SK-N-SH treated with all-trans-retinoic acid at 6 μM for 48 hours (cell line): ENCODE results near the gene PIAS3.

Experiments
- BACH2 ChIP-seq: fragments of 250-450 bp; sonication (Bioruptor Pico); IDR thresholded peaks from 2 replicates; pipeline ENCODE4 v1.9.0; 2021; ENCODE audit warnings: mild to moderate bottlenecking, borderline replicate concordance
- CREB5 ChIP-seq: fragments of 250-450 bp; sonication (Bioruptor Pico); IDR thresholded peaks from 2 replicates; pipeline ENCODE4 v1.5.1; 2020; ENCODE audit warnings: low read depth, mild to moderate bottlenecking, moderate library complexity
- CSRNP3 ChIP-seq: fragments of 250-450 bp; sonication (Bioruptor Pico); IDR thresholded peaks from 2 replicates; pipeline ENCODE4 v1.5.1; 2021; ENCODE audit warnings: mild to moderate bottlenecking, moderate library complexity
- GLIS3 ChIP-seq: fragments of 250-450 bp; sonication (Bioruptor Pico); IDR thresholded peaks from 2 replicates; pipeline ENCODE4 v1.5.0; 2020; ENCODE audit warnings: mild to moderate bottlenecking, moderate library complexity
- PATZ1 ChIP-seq: fragments of 250-450 bp; sonication (Bioruptor Pico); IDR thresholded peaks from 2 replicates; pipeline ENCODE4 v1.8.0; 2020; ENCODE audit warnings: mild to moderate bottlenecking, moderate library complexity, borderline replicate concordance
- POU6F1 ChIP-seq: fragments of 250-450 bp; sonication (Bioruptor Pico); IDR thresholded peaks from 2 replicates; pipeline ENCODE4 v1.8.0; 2021; ENCODE audit warnings: low read depth, mild to moderate bottlenecking, moderate library complexity, borderline replicate concordance
- PPARA ChIP-seq: fragments of 250-450 bp; sonication (Bioruptor Pico); IDR thresholded peaks from 2 replicates; pipeline ENCODE4 v1.5.0; 2020; ENCODE audit warnings: mild to moderate bottlenecking, borderline replicate concordance
- RARB ChIP-seq: fragments of 250-450 bp; sonication (Bioruptor Pico); IDR thresholded peaks from 2 replicates; pipeline ENCODE4 v1.8.0; 2021; ENCODE audit warnings: mild to moderate bottlenecking, moderate library complexity
- SNAI2 ChIP-seq: fragments of 250-450 bp; sonication (Bioruptor Pico); IDR thresholded peaks from 2 replicates; pipeline ENCODE4 v1.5.0; 2020; ENCODE audit warnings: mild to moderate bottlenecking, moderate library complexity
- TSHZ2 ChIP-seq: fragments of 250-450 bp; sonication (Bioruptor Pico); IDR thresholded peaks from 2 replicates; pipeline ENCODE4 v1.5.0; 2020; ENCODE audit warnings: mild to moderate bottlenecking, moderate library complexity
- ZC3H10 ChIP-seq: fragments of 250-450 bp; sonication (Bioruptor Pico); IDR thresholded peaks from 2 replicates; pipeline ENCODE4 v1.5.1; 2021; ENCODE audit warnings: mild to moderate bottlenecking, moderate library complexity
- ZFP3 ChIP-seq: fragments of 250-450 bp; sonication (Bioruptor Pico); IDR thresholded peaks from 2 replicates; pipeline ENCODE4 v1.5.0; 2020; ENCODE audit warnings: mild to moderate bottlenecking, moderate library complexity
- ZFP30 ChIP-seq: fragments of 450-650 bp; formaldehyde crosslinking; IDR thresholded peaks from 2 replicates; pipeline ENCODE4 v1.5.0; 2022; ENCODE audit warnings: mild to moderate bottlenecking, moderate library complexity
- ZNF565 ChIP-seq: fragments of 450-650 bp; formaldehyde crosslinking; conservative IDR thresholded peaks from 2 replicates; pipeline ENCODE4 v1.5.0; 2020; ENCODE audit warnings: low read depth, mild to moderate bottlenecking, moderate library complexity

GRCh38 chr1:145806844-145807243 is 52.0 kb downstream of the PIAS3 start:
- TF ChIP-seq ZFP3 (CRISPR knock-in tag) (no peak), TSHZ2 (CRISPR knock-in tag) (no peak), PATZ1 (CRISPR knock-in tag) (no peak), CREB5 (CRISPR knock-in tag) (no peak), BACH2 (no peak), ZC3H10 (CRISPR knock-in tag) (no peak), GLIS3 (no peak), RARB (CRISPR knock-in tag) (no peak), CSRNP3 (CRISPR knock-in tag) (no peak), PPARA (CRISPR knock-in tag) (no peak), POU6F1 (CRISPR knock-in tag) (no peak), ZNF565 (CRISPR knock-in tag) (no peak), ZFP30 (CRISPR knock-in tag) (no peak), SNAI2 (CRISPR knock-in tag) (no peak)
